H9 (cell line): ENCODE results near the gene CFH. TPM values are rescaled to one million over a fixed set of nuclear protein-coding genes. Genes with fewer than 3 reads are reported as not detected.
A peak's percentile ranks its signal among the peaks of the same experiment; 100 is the strongest.

Experiments used
- DNase-seq: peaks from one replicate; pipeline ENCODE4 v3.0.0-alpha.2; 2017
- H2AFZ ChIP-seq: one replicate; pipeline ENCODE4 v1.6.1; 2013; ENCODE audit warnings: mild to moderate bottlenecking, low read length, control low read depth, moderate library complexity
- H2AK5ac ChIP-seq: 2 replicates; pipeline ENCODE4 v1.6.1; 2013; ENCODE audit warnings: low read length, control low read depth, mixed read lengths; ENCODE audit not compliant: insufficient read length
- H2BK120ac ChIP-seq: one replicate; pipeline ENCODE4 v1.6.1; 2013; ENCODE audit warnings: low read depth, mild to moderate bottlenecking, low read length, control low read depth, inconsistent platforms; ENCODE audit not compliant: poor library complexity, severe bottlenecking
- H2BK12ac ChIP-seq: 2 replicates; pipeline ENCODE4 v1.6.1; 2013; ENCODE audit warnings: low read length, control low read depth, mixed read lengths, low read depth; ENCODE audit not compliant: insufficient read length
- H2BK15ac ChIP-seq: 2 replicates; pipeline ENCODE4 v1.6.1; 2013; ENCODE audit warnings: low read depth, low read length, control low read depth
- H2BK20ac ChIP-seq: one replicate; pipeline ENCODE4 v1.6.1; 2013; ENCODE audit warnings: low read depth, mild to moderate bottlenecking, low read length, control low read depth, inconsistent platforms; ENCODE audit not compliant: poor library complexity, severe bottlenecking
- H2BK5ac ChIP-seq: 2 replicates; pipeline ENCODE4 v1.6.1; 2013; ENCODE audit warnings: low read length, control low read depth, mixed read lengths; ENCODE audit not compliant: insufficient read length
- H3K14ac ChIP-seq: 2 replicates; pipeline ENCODE4 v1.6.1; 2013; ENCODE audit warnings: low read length, control low read depth; ENCODE audit not compliant: insufficient read depth
- H3K18ac ChIP-seq: 2 replicates; pipeline ENCODE4 v1.6.1; 2013; ENCODE audit warnings: low read depth, mild to moderate bottlenecking, mixed read lengths, low read length, control low read depth; ENCODE audit not compliant: insufficient read length
- H3K23ac ChIP-seq: 2 replicates; pipeline ENCODE4 v1.6.1; 2013; ENCODE audit warnings: low read length, control low read depth, mixed read lengths, low read depth; ENCODE audit not compliant: insufficient read length
- H3K23me2 ChIP-seq: 2 replicates; pipeline ENCODE4 v1.6.1; 2013; ENCODE audit warnings: low read depth, mild to moderate bottlenecking, mixed read lengths, low read length, control low read depth; ENCODE audit not compliant: insufficient read length, poor library complexity, severe bottlenecking
- H3K27ac ChIP-seq: 2 replicates; pipeline ENCODE4 v1.5.1; 2013; ENCODE audit warnings: low read length, control low read depth, mixed read lengths, low read depth; ENCODE audit not compliant: insufficient read length
- H3K27me3 ChIP-seq: 2 replicates; pipeline ENCODE4 v1.6.1; 2013; ENCODE audit warnings: low read length, control low read depth, inconsistent platforms; ENCODE audit not compliant: insufficient read depth
- H3K4ac ChIP-seq: 2 replicates; pipeline ENCODE4 v1.6.1; 2013; ENCODE audit warnings: low read depth, mild to moderate bottlenecking, control low read depth, inconsistent platforms, low read length, moderate library complexity
- H3K4me1 ChIP-seq: 2 replicates; pipeline ENCODE4 v1.6.1; 2013; ENCODE audit warnings: low read length, control low read depth, inconsistent platforms; ENCODE audit not compliant: insufficient read depth
- H3K4me2 ChIP-seq: 2 replicates; pipeline ENCODE4 v1.6.1; 2013; ENCODE audit warnings: low read length, control low read depth, mixed read lengths; ENCODE audit not compliant: insufficient read length, insufficient read depth
- H3K56ac ChIP-seq: 2 replicates; pipeline ENCODE4 v1.6.1; 2013; ENCODE audit warnings: low read depth, mild to moderate bottlenecking, mixed read lengths, low read length, control low read depth; ENCODE audit not compliant: insufficient read length
- H3K79me1 ChIP-seq: 2 replicates; pipeline ENCODE4 v1.6.1; 2013; ENCODE audit warnings: low read depth, mild to moderate bottlenecking, moderate library complexity, low read length, control low read depth, inconsistent platforms; ENCODE audit not compliant: insufficient read depth, poor library complexity, severe bottlenecking
- H3K79me2 ChIP-seq: 2 replicates; pipeline ENCODE4 v1.6.1; 2013; ENCODE audit warnings: low read length, control low read depth, inconsistent platforms; ENCODE audit not compliant: insufficient read depth
- H3K9ac ChIP-seq: 2 replicates; pipeline ENCODE4 v1.6.1; 2013; ENCODE audit warnings: low read length, control low read depth, mixed read lengths; ENCODE audit not compliant: insufficient read length; ENCODE audit errors: extremely low read depth
- H3K9me3 ChIP-seq: one replicate; pipeline ENCODE4 v1.6.1; 2013; ENCODE audit warnings: low read depth, low read length, inconsistent platforms; ENCODE audit not compliant: control insufficient read depth
- H3T11ph ChIP-seq: one replicate; pipeline ENCODE4 v1.6.1; 2013; ENCODE audit warnings: mild to moderate bottlenecking, low read length, control low read depth, inconsistent platforms
- H4K20me1 ChIP-seq: one replicate; pipeline ENCODE4 v1.6.1; 2013; ENCODE audit not compliant: control insufficient read depth, insufficient read length, insufficient read depth
- H4K5ac ChIP-seq: 2 replicates; pipeline ENCODE4 v1.6.1; 2013; ENCODE audit warnings: low read depth, mild to moderate bottlenecking, mixed read lengths, low read length, control low read depth; ENCODE audit not compliant: insufficient read length
- H4K8ac ChIP-seq: replicated peaks from 2 replicates; pipeline ENCODE4 v1.6.1; 2013; ENCODE audit warnings: low read length, control low read depth, mixed read lengths, low read depth; ENCODE audit not compliant: insufficient read length
- H4K91ac ChIP-seq: 2 replicates; pipeline ENCODE4 v1.6.1; 2013; ENCODE audit warnings: low read depth, mild to moderate bottlenecking, moderate library complexity, mixed read lengths, low read length, control low read depth; ENCODE audit not compliant: insufficient read length
- H3K27ac Mint-ChIP-seq, 3 experiments: 2 replicates in 2 of 3; 3 replicates in 1 of 3; pipeline ENCODE4 v1.8.0; 2020 to 2021; ENCODE audit warnings: mixed read lengths in 3 of 3, mild to moderate bottlenecking in 1 of 3, moderate library complexity in 1 of 3
- H3K27me3 Mint-ChIP-seq: 2 replicates; pipeline ENCODE4 v1.8.0; 2021; ENCODE audit warnings: low read depth, mild to moderate bottlenecking, moderate library complexity, mixed read lengths
- H3K36me3 Mint-ChIP-seq, 3 experiments: 2 replicates in 2 of 3; 3 replicates in 1 of 3; pipeline ENCODE4 v1.8.0; 2020 to 2021; ENCODE audit warnings: low read depth in 3 of 3, mixed read lengths in 3 of 3; ENCODE audit not compliant: insufficient read depth in 1 of 3
- H3K4me1 Mint-ChIP-seq, 2 experiments: 2 replicates each; pipeline ENCODE4 v1.8.0; 2020; ENCODE audit warnings: mixed read lengths in 2 of 2
- H3K4me3 Mint-ChIP-seq, 2 experiments: 2 replicates in 1 of 2; 3 replicates in 1 of 2; pipeline ENCODE4 v1.8.0; 2020 to 2021; ENCODE audit warnings: mild to moderate bottlenecking in 2 of 2, mixed read lengths in 2 of 2, moderate library complexity in 1 of 2
- H3K9me3 Mint-ChIP-seq, 2 experiments: 2 replicates in 1 of 2; 3 replicates in 1 of 2; pipeline ENCODE4 v1.8.0; 2020; ENCODE audit warnings: mild to moderate bottlenecking in 2 of 2, mixed read lengths in 2 of 2, moderate library complexity in 1 of 2
- CTCF ChIP-seq: fragments of 200-600 bp; sonication (generic); conservative IDR thresholded peaks from 3 replicates; pipeline ENCODE4 v1.8.0; 2021; ENCODE audit warnings: antibody characterized with exemption, mild to moderate bottlenecking
- WGBS: extraction: QIAGEN DNeasy Blood & Tissue Kit; methylation state at CpG from one replicate; pipeline ENCODE4 v1.1.7; 2013; ENCODE audit warnings: missing lambda C conversion rate, low lambda C conversion rate, mixed read lengths; ENCODE audit not compliant: insufficient read length; ENCODE audit errors: extremely low coverage; 5-methylcytosine and 5-hydroxymethylcytosine counted together
- total RNA-seq: library from RNA; stranded (reverse); gene quantifications from 2 replicates; pipeline ENCODE4 v1.2.1, GENCODE V29; 2021

The CFH gene
- total RNA-seq, 1 experiment from 2014 or later: not detected

GRCh38 chr1:196609370-196609737 is 42.5 kb upstream of the CFH start:
- H3K4me1 Mint-ChIP-seq: peaks cover 53 to 54% of the 10 kb centered on the region in 2 experiments
- Histone ChIP-seq H2AK5ac (no peak overlapping the region), H3K14ac (peak overlapping the region; percentile 68; the same call in 1 of the 2 replicates), H4K8ac (no peak overlapping the region), H3K4ac (no peak overlapping the region), H3K56ac (no peak overlapping the region), H2BK15ac (no peak overlapping the region), H2AFZ (no peak overlapping the region), H4K20me1 (no peaks in the 10 kb centered on the region), H3K4me1 (peaks cover 5% of the 10 kb centered on the region; the same call in 1 of the 2 replicates), H3K27me3 (no peaks in the 10 kb centered on the region), H3K18ac (peak overlapping the region; percentile 74), H4K91ac (no peak overlapping the region), H2BK12ac (no peak overlapping the region), H3K79me1 (no peaks in the 10 kb centered on the region), H3T11ph (no peak overlapping the region), H2BK5ac (no peak overlapping the region), H4K5ac (no peak overlapping the region), H3K23ac (peak overlapping the region; percentile 14), H3K27ac (peak overlapping the region; percentile 87), H3K79me2 (peaks cover 16% of the 10 kb centered on the region), H3K23me2 (no peaks in the 10 kb centered on the region), H3K4me2 (peak overlapping the region; percentile 90), H3K9me3 (no peaks in the 10 kb centered on the region), H3K9ac (peak overlapping the region; percentile 73), H2BK20ac (no peak overlapping the region), H2BK120ac (no peak overlapping the region)
- no peaks in the 10 kb centered on the region for H3K27me3 Mint-ChIP-seq
- H3K9me3 Mint-ChIP-seq: no peaks in the 10 kb centered on the region
- DNase-seq: no peak
- no CpG with 5 or more reads among the region's 10 CpGs for WGBS
- peak overlapping the region; percentile 94 to 98 for H3K4me3 Mint-ChIP-seq
- peaks cover 0 to under 1% (median 0%) of the 10 kb centered on the region in 3 experiments; a peak in 2 of 7 replicates for H3K36me3 Mint-ChIP-seq
- peak overlapping the region; percentile 91 to 98 (median 97) for H3K27ac Mint-ChIP-seq
- TF ChIP-seq CTCF: no peak
